Osteocyte (in vitro differentiated cells): Measurements from ENCODE around the gene NBPF1. TPM values are rescaled to one million over a fixed set of nuclear protein-coding genes. Genes with fewer than 3 reads are reported as not detected.
"Not testable (repeated sequence)": the region's sequence is repeated elsewhere in the genome, so short reads cannot be mapped to it uniquely, and the experiment has no call there.

Source experiments
- DNase-seq: peaks from one replicate; pipeline ENCODE4 v3.0.0; 2021; ENCODE audit warnings: mixed read lengths; ENCODE audit not compliant: unreplicated experiment; ENCODE audit errors: extremely low spot score
- H3K27ac Mint-ChIP-seq: one replicate; pipeline ENCODE4 v1.8.0; 2021; ENCODE audit warnings: mild to moderate bottlenecking, mixed read lengths; ENCODE audit not compliant: unreplicated experiment
- H3K27me3 Mint-ChIP-seq: one replicate; pipeline ENCODE4 v1.8.0; 2021; ENCODE audit warnings: mixed read lengths; ENCODE audit not compliant: unreplicated experiment
- H3K36me3 Mint-ChIP-seq: one replicate; pipeline ENCODE4 v1.8.0; 2021; ENCODE audit warnings: mixed read lengths; ENCODE audit not compliant: unreplicated experiment
- H3K4me1 Mint-ChIP-seq: one replicate; pipeline ENCODE4 v1.8.0; 2021; ENCODE audit warnings: mixed read lengths; ENCODE audit not compliant: unreplicated experiment
- H3K4me3 Mint-ChIP-seq: one replicate; pipeline ENCODE4 v1.8.0; 2021; ENCODE audit warnings: mild to moderate bottlenecking, moderate library complexity, mixed read lengths; ENCODE audit not compliant: unreplicated experiment
- H3K9me3 Mint-ChIP-seq: one replicate; pipeline ENCODE4 v1.8.0; 2021; ENCODE audit warnings: mixed read lengths; ENCODE audit not compliant: unreplicated experiment
- CTCF ChIP-seq: fragments of 200-600 bp; sonication (generic); IDR thresholded peaks from 2 replicates; pipeline ENCODE4 v1.5.0; 2021; ENCODE audit warnings: antibody characterized with exemption, mild to moderate bottlenecking, moderate library complexity
- total RNA-seq: library from RNA; stranded (reverse); gene quantifications from 2 replicates; pipeline ENCODE4 v1.2.1, GENCODE V29; 2021

NBPF1 gene
- total RNA-seq, 1 donor from 2014 or later, result 50.1 TPM

- peaks cover 63% of the 10 kb centered on the region for H3K27me3 Mint-ChIP-seq
- H3K36me3 Mint-ChIP-seq, DNase-seq, H3K9me3 Mint-ChIP-seq, H3K27ac Mint-ChIP-seq, H3K4me1 Mint-ChIP-seq, H3K4me3 Mint-ChIP-seq: not testable (repeated sequence)
These were observed 87.6 kb downstream of the NBPF1 start for GRCh38 chr1:16525769-16526168.

GRCh38 chr1:16521679-16522078 lies 91.7 kb downstream of the NBPF1 start:
- H3K27ac Mint-ChIP-seq, H3K4me1 Mint-ChIP-seq, H3K9me3 Mint-ChIP-seq, DNase-seq, H3K4me3 Mint-ChIP-seq, H3K36me3 Mint-ChIP-seq: not testable (repeated sequence)
- peaks cover 86% of the 10 kb centered on the region for H3K27me3 Mint-ChIP-seq

- DNase-seq, result no peak
- Mint-ChIP-seq H3K9me3 (no peaks in the 10 kb centered on the region), H3K4me1 (peaks cover 4% of the 10 kb centered on the region), H3K36me3 (no peaks in the 10 kb centered on the region), H3K27me3 (peaks cover 83% of the 10 kb centered on the region), H3K4me3 (peak overlapping the region; percentile 40), H3K27ac (no peak overlapping the region)
- TF ChIP-seq CTCF, result no peak
These were observed 92.1 kb downstream of the NBPF1 start for GRCh38 chr1:16521288-16521583.

GRCh38 chr1:16520435-16521287 lies 92.7 kb downstream of the NBPF1 start:
- not testable (repeated sequence) for H3K27ac Mint-ChIP-seq

GRCh38 chr1:16519255-16519951 lies 94.0 kb downstream of the NBPF1 start:
- H3K9me3 Mint-ChIP-seq, H3K4me3 Mint-ChIP-seq, H3K4me1 Mint-ChIP-seq, H3K27ac Mint-ChIP-seq, DNase-seq, H3K36me3 Mint-ChIP-seq: not testable (repeated sequence)
- H3K27me3 Mint-ChIP-seq, result peaks cover 66% of the 10 kb centered on the region

More at GRCh38 chr1:16520435-16521287, 92.7 kb downstream of the NBPF1 start:
- Mint-ChIP-seq H3K27me3 (peaks cover 78% of the 10 kb centered on the region), H3K4me3 (peak overlapping the region; percentile 40)
- not testable (repeated sequence) for H3K4me1 Mint-ChIP-seq, DNase-seq, H3K36me3 Mint-ChIP-seq, H3K9me3 Mint-ChIP-seq

GRCh38 chr1:16518913-16519254 lies 94.5 kb downstream of the NBPF1 start:
- not testable (repeated sequence) for H3K4me3 Mint-ChIP-seq, DNase-seq, H3K9me3 Mint-ChIP-seq, H3K4me1 Mint-ChIP-seq, H3K36me3 Mint-ChIP-seq, H3K27ac Mint-ChIP-seq
- peaks cover 62% of the 10 kb centered on the region for H3K27me3 Mint-ChIP-seq

- not testable (repeated sequence) for H3K4me3 Mint-ChIP-seq, H3K36me3 Mint-ChIP-seq, H3K4me1 Mint-ChIP-seq, H3K27ac Mint-ChIP-seq, DNase-seq, H3K9me3 Mint-ChIP-seq
- peaks cover 47% of the 10 kb centered on the region for H3K27me3 Mint-ChIP-seq
These were observed 96.5 kb downstream of the NBPF1 start for GRCh38 chr1:16516694-16517410.

GRCh38 chr1:16514107-16515055 lies 99.0 kb downstream of the NBPF1 start, which contains the start of gene RNU1-1:
Gene RNU1-1 (minus strand): TSS chr1:16514285.
- DNase-seq, result peak; percentile 94
- H3K36me3 Mint-ChIP-seq, H3K9me3 Mint-ChIP-seq, H3K4me3 Mint-ChIP-seq, H3K27ac Mint-ChIP-seq, H3K4me1 Mint-ChIP-seq: not testable (repeated sequence)
- peaks cover 22% of the 10 kb centered on the region for H3K27me3 Mint-ChIP-seq

GRCh38 chr1:16513412-16514106 lies 99.8 kb downstream of the NBPF1 start:
- H3K27ac Mint-ChIP-seq, H3K4me3 Mint-ChIP-seq, H3K4me1 Mint-ChIP-seq, DNase-seq, H3K36me3 Mint-ChIP-seq, H3K9me3 Mint-ChIP-seq: not testable (repeated sequence)
- H3K27me3 Mint-ChIP-seq, result peaks cover 15% of the 10 kb centered on the region
